ENCODE measurements around the gene RASGRF1. TPM values are rescaled to one million over a fixed set of nuclear protein-coding genes. Genes with fewer than 3 reads are reported as not detected.

Gene RASGRF1
- total RNA-seq, 1 experiment from 2014 or later, result 0.59 TPM

Other genes with a start within 250 kb of the RASGRF1 start
- 360 TPM for gene MORF4L1, start 217.9 kb downstream of the RASGRF1 start, total RNA-seq (2021; ENCODE audit: unreplicated experiment)
- gene CTSH, start 145.7 kb downstream of the RASGRF1 start, total RNA-seq (2021; ENCODE audit: unreplicated experiment), result 178 TPM
- not detected for gene ANKRD34C, start 191.9 kb upstream of the RASGRF1 start, total RNA-seq (2021; ENCODE audit: unreplicated experiment)
- 137 TPM for gene TMED3, start 220.3 kb upstream of the RASGRF1 start, total RNA-seq (2021; ENCODE audit: unreplicated experiment)

All from Panc1 (cell line).